HepG2 (cell line): ENCODE results near the gene CMTM2. TPM values are rescaled to one million over a fixed set of nuclear protein-coding genes. Genes with fewer than 3 reads are reported as not detected.

Experiments used
- ARID3A ChIP-seq: IDR thresholded peaks from 2 replicates; pipeline ENCODE4 v1.6.1; 2012; ENCODE audit warnings: low read depth, low read length, improper control_type of control experiment
- CREB3 ChIP-seq: sonication (generic); formaldehyde crosslinking; IDR thresholded peaks from 2 replicates; pipeline ENCODE4 v1.5.0; 2020; ENCODE audit warnings: missing genetic modification reagents
- EP300 ChIP-seq, 3 experiments: sonication (generic) in 1 of 3; formaldehyde crosslinking in 1 of 3; IDR thresholded peaks; 2 replicates each; pipeline versions ENCODE4 v1.5.1 to v1.6.1; 2011 to 2020; ENCODE audit warnings: low read depth in 2 of 3, low read length in 2 of 3, borderline replicate concordance in 1 of 3, improper control_type of control experiment in 1 of 3, mild to moderate bottlenecking in 1 of 3, missing genetic modification reagents in 1 of 3, moderate library complexity in 1 of 3
- HNRNPK ChIP-seq: fragments of 200-400 bp; formaldehyde crosslinking; IDR thresholded peaks from 2 replicates; pipeline ENCODE4 v1.6.1; 2018; ENCODE audit warnings: low read length, low read depth, moderate library complexity, mild to moderate bottlenecking; ENCODE audit not compliant: poor library complexity, severe bottlenecking
- MIER2 ChIP-seq: IDR thresholded peaks from 2 replicates; pipeline ENCODE4 v1.6.1; 2016; ENCODE audit warnings: missing biosample characterization, missing genetic modification reagents
- NCOA2 ChIP-seq: sonication (generic); formaldehyde crosslinking; IDR thresholded peaks from 2 replicates; pipeline ENCODE4 v1.8.0; 2022; ENCODE audit warnings: inconsistent platforms
- RFX1 ChIP-seq: fragments of 450-650 bp; IDR thresholded peaks from 2 replicates; pipeline ENCODE4 v1.6.1; 2017
- RFXANK ChIP-seq: IDR thresholded peaks from 2 replicates; pipeline ENCODE4 v1.6.1; 2016
- TP53 ChIP-seq: sonication (generic); formaldehyde crosslinking; conservative IDR thresholded peaks from 2 replicates; pipeline ENCODE4 v1.4.0; 2020; ENCODE audit warnings: missing genetic modification reagents
- UBTF ChIP-seq: sonication (generic); formaldehyde crosslinking; IDR thresholded peaks from 2 replicates; pipeline ENCODE4 v1.4.0; 2020; ENCODE audit warnings: mild to moderate bottlenecking, missing genetic modification reagents
- ZBTB34 ChIP-seq: sonication (generic); formaldehyde crosslinking; IDR thresholded peaks from 2 replicates; pipeline ENCODE4 v1.8.0; 2022; ENCODE audit warnings: mild to moderate bottlenecking, missing genetic modification reagents
- ZMAT5 ChIP-seq: sonication (generic); formaldehyde crosslinking; IDR thresholded peaks from 2 replicates; pipeline ENCODE4 v1.5.0; 2020; ENCODE audit warnings: mild to moderate bottlenecking, low read depth, missing genetic modification reagents, borderline replicate concordance
- ZNF280B ChIP-seq: sonication (generic); formaldehyde crosslinking; IDR thresholded peaks from 2 replicates; pipeline ENCODE4 v1.5.0; 2020; ENCODE audit warnings: missing genetic modification reagents, mild to moderate bottlenecking, borderline replicate concordance
- ZNF33A ChIP-seq: sonication (generic); formaldehyde crosslinking; IDR thresholded peaks from 2 replicates; pipeline ENCODE4 v1.5.1; 2020; ENCODE audit warnings: missing genetic modification reagents, mild to moderate bottlenecking, moderate library complexity, borderline replicate concordance
- ZNF441 ChIP-seq: sonication (generic); formaldehyde crosslinking; IDR thresholded peaks from 2 replicates; pipeline ENCODE4 v1.7.0; 2021; ENCODE audit warnings: missing genetic modification reagents, borderline replicate concordance
- ZNF639 ChIP-seq: conservative IDR thresholded peaks from 2 replicates; pipeline ENCODE4 v1.6.1; 2018; ENCODE audit warnings: missing genetic modification reagents
- ZNF746 ChIP-seq: sonication (generic); formaldehyde crosslinking; IDR thresholded peaks from 2 replicates; pipeline ENCODE4 v1.8.0; 2022; ENCODE audit warnings: mild to moderate bottlenecking, missing genetic modification reagents
- polyA plus RNA-seq, 8 experiments: library from polyadenylated mRNA; depleted of rRNA in 3 of 8; stranded (reverse) in 7 of 8; unstranded in 1 of 8; fragments of >200 nt; fragmentation: Illumina TruSeq in 4 of 8; extraction: Trizol in 4 of 8; gene quantifications; 2 replicates each; pipeline versions ENCODE4 v1.2.1 to v1.2.3, GENCODE V29; 2011 to 2016; ENCODE audit warnings: low read depth in 4 of 8, missing spikeins in 1 of 8, mixed read lengths in 1 of 8; ENCODE audit not compliant: insufficient read depth in 1 of 8
- total RNA-seq, 5 experiments: library from RNA; depleted of rRNA; stranded (reverse); fragments of >200 nt; fragmentation: Illumina TruSeq; extraction: Trizol; gene quantifications; 2 replicates each; pipeline ENCODE4 v1.2.3, GENCODE V29; 2016; ENCODE audit warnings: low read depth in 1 of 5

CMTM2 gene
- total and polyA plus RNA-seq, 2 of the 13 experiments (the other 11 are each of a cell fraction or from before 2014, with no cell fraction given), result not detected

GRCh38 chr16:66604376-66605176 lies 25.3 kb downstream of the CMTM2 start, which contains the start of gene CMTM3 (continued):
- TF ChIP-seq CREB3 (CRISPR knock-in tag), result 0 out of 2 replicates have a peak, but pooled peaks have one; percentile 28
- no peak for TF ChIP-seq TP53 (CRISPR knock-in tag)
- TF ChIP-seq ZNF280B, result no peak
- TF ChIP-seq ZNF639 (CRISPR knock-in tag), result no peak
- no peak for TF ChIP-seq ARID3A
- TF ChIP-seq UBTF, result no peak; the same call in 1 of the 2 replicates
- TF ChIP-seq ZNF33A (CRISPR knock-in tag), result 0 out of 2 replicates have a peak, but pooled peaks have one; percentile 56
- TF ChIP-seq ZMAT5, result no peak
- no peak for TF ChIP-seq NCOA2 (CRISPR knock-in tag)
- no peak for TF ChIP-seq RFX1
- no peak; the same call in 1 of the 2 replicates for TF ChIP-seq ZNF746 (CRISPR knock-in tag)
- TF ChIP-seq ZNF441 (CRISPR knock-in tag), result no peak
- TF ChIP-seq MIER2, result no peak
- TF ChIP-seq ZBTB34 (CRISPR knock-in tag), result no peak
- peak; percentile 32 for TF ChIP-seq HNRNPK
- no peak for TF ChIP-seq RFXANK (CRISPR knock-in tag)
- TF ChIP-seq EP300 (IDR thresholded peaks at IDR 0.05; ENCODE audit: low read depth in 2 of 2, low read length in 2 of 2), result no peak
- TF ChIP-seq EP300 (CRISPR knock-in tag; IDR thresholded peaks at IDR 0.05; ENCODE audit: borderline replicate concordance), result no peak
